Gastroesophageal sphincter (tissue), 3 donors: ENCODE results near the gene PLXNA2.

Source experiments
- EP300 ChIP-seq: sonication (generic); formaldehyde crosslinking; IDR thresholded peaks from one replicate; pipeline ENCODE4 v1.6.1; 2017; ENCODE audit warnings: antibody characterized with exemption, mild to moderate bottlenecking
- POLR2A ChIP-seq, 2 donors: fragments of 450-650 bp; IDR thresholded peaks; one replicate each; pipeline ENCODE4 v1.6.1; 2017; ENCODE audit warnings: antibody characterized with exemption in 2 of 2, mild to moderate bottlenecking in 2 of 2, moderate library complexity in 1 of 2
- TF ChIP-seq, protein P1 (sequence below), 4 experiments: fragments of 200-600 bp in 2 of 4; fragments of 450-650 bp in 2 of 4; sonication (generic) in 1 of 4; IDR thresholded peaks; one replicate each; pipeline ENCODE4 v1.5.1; 2017 to 2019; ENCODE audit warnings: antibody characterized with exemption in 4 of 4, mild to moderate bottlenecking in 2 of 4, moderate library complexity in 2 of 4

DNA sequence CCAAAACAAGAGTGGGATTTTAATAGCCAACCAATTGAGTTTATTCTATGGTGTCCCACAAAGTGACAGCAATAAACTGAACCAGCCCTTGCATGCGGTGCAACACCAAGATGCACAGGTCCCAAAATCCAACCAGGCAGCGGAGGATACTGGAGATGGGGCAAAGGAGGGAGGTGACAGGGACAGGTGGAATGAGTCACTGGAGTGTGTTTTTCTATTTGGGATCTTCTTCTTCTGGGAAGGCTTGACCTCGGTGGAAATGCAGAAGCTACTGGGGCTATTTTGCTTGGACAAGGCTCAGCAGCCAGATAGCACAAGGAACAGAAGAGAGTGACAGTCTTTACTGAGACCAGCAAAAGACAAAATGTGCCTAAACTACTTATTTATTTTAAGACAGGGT is 97.5 kb downstream of the PLXNA2 start:
- no peak for TF ChIP-seq POLR2A (IDR thresholded peaks at IDR 0.05)
- no peak for TF ChIP-seq EP300
- TF ChIP-seq, protein P1, sequence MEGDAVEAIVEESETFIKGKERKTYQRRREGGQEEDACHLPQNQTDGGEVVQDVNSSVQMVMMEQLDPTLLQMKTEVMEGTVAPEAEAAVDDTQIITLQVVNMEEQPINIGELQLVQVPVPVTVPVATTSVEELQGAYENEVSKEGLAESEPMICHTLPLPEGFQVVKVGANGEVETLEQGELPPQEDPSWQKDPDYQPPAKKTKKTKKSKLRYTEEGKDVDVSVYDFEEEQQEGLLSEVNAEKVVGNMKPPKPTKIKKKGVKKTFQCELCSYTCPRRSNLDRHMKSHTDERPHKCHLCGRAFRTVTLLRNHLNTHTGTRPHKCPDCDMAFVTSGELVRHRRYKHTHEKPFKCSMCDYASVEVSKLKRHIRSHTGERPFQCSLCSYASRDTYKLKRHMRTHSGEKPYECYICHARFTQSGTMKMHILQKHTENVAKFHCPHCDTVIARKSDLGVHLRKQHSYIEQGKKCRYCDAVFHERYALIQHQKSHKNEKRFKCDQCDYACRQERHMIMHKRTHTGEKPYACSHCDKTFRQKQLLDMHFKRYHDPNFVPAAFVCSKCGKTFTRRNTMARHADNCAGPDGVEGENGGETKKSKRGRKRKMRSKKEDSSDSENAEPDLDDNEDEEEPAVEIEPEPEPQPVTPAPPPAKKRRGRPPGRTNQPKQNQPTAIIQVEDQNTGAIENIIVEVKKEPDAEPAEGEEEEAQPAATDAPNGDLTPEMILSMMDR (IDR thresholded peaks at IDR 0.05): no peak
